Adrenal gland (tissue), 12 donors: ENCODE results near the gene C11orf58. TPM values are rescaled to one million over a fixed set of nuclear protein-coding genes. Genes with fewer than 3 reads are reported as not detected.

Experiments used
- DNase-seq, 7 donors: peaks; one replicate each; pipeline ENCODE4 v3.0.0-alpha.2; 2019 to 2020
- H3K27ac ChIP-seq, 5 donors: fragments of 200-600 bp; sonication (generic) in 4 of 5; 1 replicate in 3 of 5; 2 replicates in 2 of 5; pipeline versions ENCODE4 v1.5.1 to v1.8.0; 2016 to 2020; ENCODE audit warnings: mild to moderate bottlenecking in 1 of 5
- H3K27me3 ChIP-seq: fragments of 200-600 bp; 2 replicates; pipeline ENCODE4 v1.8.0; 2021
- H3K36me3 ChIP-seq, 2 donors: fragments of 200-600 bp; replicated peaks in 1 of 2; 1 replicate in 1 of 2; 2 replicates in 1 of 2; pipeline versions ENCODE4 v1.5.1 to v1.8.0; 2018 to 2022
- H3K4me1 ChIP-seq, 2 donors: fragments of 200-600 bp; replicated peaks in 1 of 2; 1 replicate in 1 of 2; 2 replicates in 1 of 2; pipeline versions ENCODE4 v1.5.1 to v1.8.0; 2018 to 2021
- H3K4me3 ChIP-seq, 4 donors: fragments of 200-600 bp; sonication (generic) in 3 of 4; one replicate each; pipeline ENCODE4 v1.5.1; 2016 to 2018
- H3K9me3 ChIP-seq, 3 donors: fragments of 200-600 bp; sonication (generic) in 1 of 3; replicated peaks in 1 of 3; 1 replicate in 2 of 3; 2 replicates in 1 of 3; pipeline versions ENCODE4 v1.5.1 to v1.8.0; 2016 to 2021
- CTCF ChIP-seq, 6 experiments: fragments of 450-650 bp in 4 of 6; fragments of 200-600 bp in 2 of 6; sonication (generic) in 1 of 6; IDR thresholded peaks; 1 replicate in 5 of 6; 2 replicates in 1 of 6; pipeline versions ENCODE4 v1.5.1 to v1.8.0; 2016 to 2021; ENCODE audit warnings: antibody characterized with exemption in 6 of 6, mild to moderate bottlenecking in 2 of 6, moderate library complexity in 1 of 6
- POLR2A ChIP-seq, 2 donors: fragments of 450-650 bp; IDR thresholded peaks; one replicate each; pipeline ENCODE4 v1.6.1; 2017; ENCODE audit warnings: antibody characterized with exemption in 2 of 2, mild to moderate bottlenecking in 2 of 2, moderate library complexity in 1 of 2
- WGBS, 4 donors: extraction: QIAGEN DNeasy Blood & Tissue Kit in 2 of 4; methylation state at CpG; one replicate each; pipeline versions ENCODE4 v1.1.5 to v1.1.7; 2013 to 2017; 5-methylcytosine and 5-hydroxymethylcytosine counted together
- intact Hi-C, 2 donors: fragments of 100-400 bp; cut with DNase I; formaldehyde crosslinking; loops; one replicate each; pipeline versions ENCODE4 v1.14.1 to v1.15.0; 2022 to 2023
- polyA plus RNA-seq, 3 donors: library from polyadenylated mRNA; stranded (reverse); fragments of 200-250 nt in 2 of 3; fragments of 350-450 nt in 1 of 3; fragmentation: Illumina TruSeq in 1 of 3; extraction: RNeasy Lipid Tissue Mini Kit (QIAGEN cat#74804) in 1 of 3; gene quantifications; one replicate each; pipeline ENCODE4 v1.2.3, GENCODE V29; 2013 to 2014
- total RNA-seq, 9 donors: library from RNA; depleted of rRNA in 4 of 9; stranded (reverse); fragments of >200 nt in 4 of 9; fragments of 120-200 nt in 1 of 9; fragmentation: NEBNext Ultra II Directional in 1 of 9; extraction: Animal tissue kit (Norgen Biotek cat#: 25700) in 1 of 9; gene quantifications; one replicate each; pipeline versions ENCODE4 v1.1.0 to v1.2.4, GENCODE V29; 2013 to 2023
- donor health status: healthy with polysubstance abuse.
- donor health status: Bipolar disorder and iron deficiency.
- donor health status: DM: yes; HTN: yes; CAD: no.
- donor health status: DM: no; HTN: no; CAD: no.
- donor health status: DM: no; HTN: no; CAD: no.
- donor health status: DM: yes; HTN: yes; CAD: no.

Gene C11orf58
- total and polyA plus RNA-seq, 12 donors, result 63.7 to 297 (median 125) TPM

GRCh38 chr11:16785520-16786128 is 47.2 kb downstream of the C11orf58 start:
- DNase-seq, result peak; percentile 69 to 89 (median 80)
- Histone ChIP-seq H3K4me1 (peaks cover 0 to 7% of the 10 kb centered on the region in 2 donors), H3K27ac (no peak overlapping the region), H3K27me3 (no peaks in the 10 kb centered on the region), H3K9me3 (no peaks in the 10 kb centered on the region), H3K36me3 (no peaks in the 10 kb centered on the region), H3K4me3 (no peak overlapping the region)
- 41 to 89% (median 51%) methylated on average over 3 to 7 of the region's 7 CpGs for WGBS, 4 donors
- TF ChIP-seq POLR2A (IDR thresholded peaks at IDR 0.05) (no peak), CTCF (IDR thresholded peaks at IDR 0.05) (peak; percentile 79 to 86 (median 82))
- intact Hi-C loops, result loop anchor here (10.0 kb wide), 1 partner anchor 279 kb away; no protein-coding TSS in a partner anchor

GRCh38 chr11:16786131-16786530 is 47.7 kb downstream of the C11orf58 start:
- Histone ChIP-seq H3K4me3 (no peak overlapping the region), H3K27me3 (no peaks in the 10 kb centered on the region), H3K36me3 (no peaks in the 10 kb centered on the region), H3K9me3 (no peaks in the 10 kb centered on the region), H3K27ac (no peak overlapping the region), H3K4me1 (peaks cover under 1 to 7% of the 10 kb centered on the region in 2 donors)
- no peak for DNase-seq
- 83 to 87% (median 83%) methylated on average over 6 of the region's 6 CpGs for WGBS, 4 donors
- intact Hi-C loops, result loop anchor here (10.0 kb wide), 1 partner anchor 279 kb away; no protein-coding TSS in a partner anchor
- no peak for TF ChIP-seq POLR2A (IDR thresholded peaks at IDR 0.05)
- TF ChIP-seq CTCF (IDR thresholded peaks at IDR 0.05), result no peak

- no peak for DNase-seq
- H3K27me3 ChIP-seq, result no peaks in the 10 kb centered on the region
- no peak for TF ChIP-seq CTCF (IDR thresholded peaks at IDR 0.05)
- no peak for TF ChIP-seq POLR2A (IDR thresholded peaks at IDR 0.05)
- intact Hi-C loops, result loop anchor here (10.0 kb wide), 1 partner anchor 278 kb away; no protein-coding TSS in a partner anchor
- no peaks in the 10 kb centered on the region for H3K36me3 ChIP-seq
- WGBS, 4 donors, result 82 to 88% (median 87%) methylated on average over 7 of the region's 7 CpGs
- H3K9me3 ChIP-seq, result no peaks in the 10 kb centered on the region
- H3K4me3 ChIP-seq, result no peak overlapping the region
- H3K27ac ChIP-seq, result no peak overlapping the region
- peaks cover 4 to 15% of the 10 kb centered on the region in 2 donors for H3K4me1 ChIP-seq
These were observed 48.7 kb downstream of the C11orf58 start for GRCh38 chr11:16787035-16787742.
